MCF 10A (cell line): ENCODE results near the gene KDM4B. TPM values are rescaled to one million over a fixed set of nuclear protein-coding genes. Genes with fewer than 3 reads are reported as not detected.

ENCODE experiments used
- BruUV-seq: library from RNA; stranded (reverse); fragments of 400-500 nt; replicated peaks from 2 replicates; lab custom pipeline; 2021; lab: Mats Ljungman, UMichigan
- CTCF ChIA-PET: fragments of 300-600 bp; sonication (Branson Sonifier 250); formaldehyde crosslinking; extraction: SDS; loops from one replicate; lab custom pipeline; 2021; ENCODE audit warnings: antibody characterized with exemption, inconsistent platforms; lab: Yijun Ruan, JAX
- POLR2A ChIA-PET: fragments of 300-600, 350-650 bp; sonication (Branson Sonifier 250); formaldehyde crosslinking; extraction: SDS; loops from one replicate; lab custom pipeline; 2020; ENCODE audit warnings: antibody characterized with exemption, inconsistent platforms; lab: Yijun Ruan, JAX
- DNase-seq: peaks from one replicate; pipeline ENCODE4 v3.0.0-alpha.2; 2018; ENCODE audit not compliant: unreplicated experiment
- H3K27ac Mint-ChIP-seq: one replicate; pipeline ENCODE4 v1.8.0; 2022; ENCODE audit warnings: mild to moderate bottlenecking, low read depth, mixed read lengths; ENCODE audit not compliant: unreplicated experiment
- H3K27me3 Mint-ChIP-seq: one replicate; pipeline ENCODE4 v1.8.0; 2022; ENCODE audit warnings: mixed read lengths; ENCODE audit not compliant: insufficient read depth, unreplicated experiment
- H3K36me3 Mint-ChIP-seq: one replicate; pipeline ENCODE4 v1.8.0; 2022; ENCODE audit warnings: mild to moderate bottlenecking, moderate library complexity, mixed read lengths; ENCODE audit not compliant: insufficient read depth, unreplicated experiment
- H3K4me1 Mint-ChIP-seq: one replicate; pipeline ENCODE4 v1.8.0; 2022; ENCODE audit warnings: mixed read lengths; ENCODE audit not compliant: insufficient read depth, unreplicated experiment
- H3K4me3 Mint-ChIP-seq: one replicate; pipeline ENCODE4 v1.8.0; 2022; ENCODE audit warnings: mild to moderate bottlenecking, moderate library complexity, mixed read lengths; ENCODE audit not compliant: unreplicated experiment
- H3K9me3 Mint-ChIP-seq: one replicate; pipeline ENCODE4 v1.8.0; 2022; ENCODE audit warnings: mixed read lengths; ENCODE audit not compliant: unreplicated experiment
- CTCF ChIP-seq: fragments of 200-600 bp; IDR thresholded peaks from one replicate; pipeline ENCODE4 v1.8.0; 2022; ENCODE audit warnings: antibody characterized with exemption, mild to moderate bottlenecking; ENCODE audit not compliant: unreplicated experiment
- intact Hi-C: fragments of 100-400 bp; cut with micrococcal nuclease; formaldehyde crosslinking; loops from 2 replicates; pipeline ENCODE4 v1.14.1; 2022
- total RNA-seq: library from RNA; stranded (reverse); gene quantifications from 2 replicates; pipeline ENCODE4 v1.2.3, GENCODE V29; 2022

KDM4B gene
- total RNA-seq, 1 experiment from 2014 or later, result 34.4 TPM

DNA sequence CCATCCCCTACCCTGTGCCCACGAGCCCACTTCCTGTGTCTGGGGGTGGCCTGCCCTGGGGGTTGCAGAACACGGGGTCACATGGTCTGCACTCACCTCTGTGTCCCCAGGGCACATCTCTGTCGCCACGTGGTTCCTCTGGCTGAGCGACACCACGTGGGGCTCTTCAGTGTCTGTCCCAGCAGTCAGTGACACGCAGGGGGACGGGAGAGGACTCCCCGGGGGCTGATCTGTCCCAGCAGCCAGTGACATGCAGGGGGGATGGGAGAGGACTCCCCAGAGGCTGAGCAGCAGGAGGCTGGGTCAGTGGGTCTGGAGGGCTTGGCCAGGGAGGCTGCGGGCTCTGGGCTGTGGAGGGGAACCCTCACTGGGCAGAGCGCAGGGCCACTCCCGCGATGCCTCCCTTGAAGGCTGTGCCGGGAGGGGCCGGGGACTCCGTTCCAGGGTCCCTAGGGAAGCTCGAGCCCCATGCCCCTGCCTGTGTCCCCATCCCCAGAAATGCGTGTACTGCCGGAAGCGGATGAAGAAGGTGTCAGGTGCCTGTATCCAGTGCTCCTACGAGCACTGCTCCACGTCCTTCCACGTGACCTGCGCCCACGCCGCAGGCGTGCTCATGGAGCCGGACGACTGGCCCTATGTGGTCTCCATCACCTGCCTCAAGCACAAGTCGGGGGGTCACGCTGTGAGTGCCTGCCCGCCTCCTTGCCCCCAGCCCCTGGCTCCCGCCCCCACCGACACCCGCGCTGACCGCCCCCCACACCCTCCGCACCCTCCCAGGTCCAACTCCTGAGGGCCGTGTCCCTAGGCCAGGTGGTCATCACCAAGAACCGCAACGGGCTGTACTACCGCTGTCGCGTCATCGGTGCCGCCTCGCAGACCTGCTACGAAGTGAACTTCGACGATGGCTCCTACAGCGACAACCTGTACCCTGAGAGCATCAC lies 174.8 kb downstream of the KDM4B start:
- Mint-ChIP-seq H3K9me3 (no peaks in the 10 kb centered on the region), H3K36me3 (peaks cover 63% of the 10 kb centered on the region), H3K27ac (no peak overlapping the region), H3K4me1 (peaks cover 5% of the 10 kb centered on the region), H3K27me3 (no peaks in the 10 kb centered on the region), H3K4me3 (no peak overlapping the region)
- POLR2A ChIA-PET, result no interaction called here
- CTCF ChIA-PET, result interaction anchor here (0.6 kb wide), 1 partner anchor 99 kb away, joined by 3 read pairs; no protein-coding TSS in a partner anchor
- intact Hi-C loops, result no loop called here
- TF ChIP-seq CTCF, result no peak
- no peak for DNase-seq
- no TSS peak for BruUV-seq

DNA sequence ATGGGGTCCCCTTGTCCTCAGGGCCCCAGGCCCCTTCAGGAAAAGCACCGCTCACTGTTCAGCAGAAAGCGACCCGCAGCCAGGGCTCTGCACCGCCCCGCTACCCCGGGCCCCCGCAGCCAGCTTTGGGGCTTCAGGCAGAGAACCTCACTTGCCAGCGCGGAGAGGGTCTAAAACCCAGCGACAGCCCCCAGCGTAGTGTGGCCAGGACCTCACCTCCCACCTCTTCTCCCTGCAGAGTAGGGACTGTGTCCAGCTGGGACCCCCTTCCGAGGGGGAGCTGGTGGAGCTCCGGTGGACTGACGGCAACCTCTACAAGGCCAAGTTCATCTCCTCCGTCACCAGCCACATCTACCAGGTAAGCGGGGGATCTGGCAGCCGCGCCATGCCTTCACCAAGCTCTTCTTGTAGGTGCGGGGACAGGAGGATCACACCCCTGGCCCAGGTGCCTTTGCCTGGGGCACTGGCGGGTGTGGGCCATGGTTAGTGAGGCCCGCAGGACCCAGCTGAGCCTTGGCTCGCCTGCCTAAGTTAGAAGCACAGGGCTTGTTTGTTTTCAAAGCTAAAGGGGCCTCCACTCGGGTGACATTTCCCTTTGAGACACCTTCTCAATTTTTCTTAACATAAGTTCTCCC lies 175.7 kb downstream of the KDM4B start:
- POLR2A ChIA-PET, result no interaction called here
- H3K27ac Mint-ChIP-seq, result no peak overlapping the region
- no peaks in the 10 kb centered on the region for H3K4me1 Mint-ChIP-seq
- no peak for TF ChIP-seq CTCF
- no peaks in the 10 kb centered on the region for H3K9me3 Mint-ChIP-seq
- no peak overlapping the region for H3K4me3 Mint-ChIP-seq
- CTCF ChIA-PET, result interaction anchor here (0.6 to 0.9 kb wide), 2 partner anchors 10 to 98 kb away, joined by 3 to 4 read pairs; no protein-coding TSS in a partner anchor
- H3K36me3 Mint-ChIP-seq, result peaks cover 59% of the 10 kb centered on the region
- DNase-seq, result no peak
- no TSS peak for BruUV-seq
- intact Hi-C loops, result no loop called here
- H3K27me3 Mint-ChIP-seq, result no peaks in the 10 kb centered on the region

- no peak for DNase-seq
- no peak overlapping the region for H3K4me3 Mint-ChIP-seq
- no TSS peak for BruUV-seq
- intact Hi-C loops, result no loop called here
- ChIA-PET POLR2A (no interaction called here), CTCF (interaction anchor here (0.6 to 0.9 kb wide), 2 partner anchors 9 to 554 kb away, joined by 3 to 4 read pairs; no protein-coding TSS in a partner anchor)
- no peak for TF ChIP-seq CTCF
- no peaks in the 10 kb centered on the region for H3K27me3 Mint-ChIP-seq
- H3K36me3 Mint-ChIP-seq, result peaks cover 54% of the 10 kb centered on the region
- no peaks in the 10 kb centered on the region for H3K4me1 Mint-ChIP-seq
- H3K9me3 Mint-ChIP-seq, result no peaks in the 10 kb centered on the region
- no peak overlapping the region for H3K27ac Mint-ChIP-seq
Observed at GRCh38 chr19:5145521-5146511, 176.9 kb downstream of the KDM4B start.
